Measurements from ENCODE around the gene DYNLT3.

GRCh38 chrX:37796805-37797204 is 50.6 kb downstream of the DYNLT3 start:
- TF ChIP-seq EP300 (conservative IDR thresholded peaks at IDR 0.05; ENCODE audit: poor library complexity, severe bottlenecking) = no peak
- TF ChIP-seq CTCF (IDR thresholded peaks at IDR 0.05; ENCODE audit: poor library complexity, severe bottlenecking) = no peak
- TF ChIP-seq, protein P1, sequence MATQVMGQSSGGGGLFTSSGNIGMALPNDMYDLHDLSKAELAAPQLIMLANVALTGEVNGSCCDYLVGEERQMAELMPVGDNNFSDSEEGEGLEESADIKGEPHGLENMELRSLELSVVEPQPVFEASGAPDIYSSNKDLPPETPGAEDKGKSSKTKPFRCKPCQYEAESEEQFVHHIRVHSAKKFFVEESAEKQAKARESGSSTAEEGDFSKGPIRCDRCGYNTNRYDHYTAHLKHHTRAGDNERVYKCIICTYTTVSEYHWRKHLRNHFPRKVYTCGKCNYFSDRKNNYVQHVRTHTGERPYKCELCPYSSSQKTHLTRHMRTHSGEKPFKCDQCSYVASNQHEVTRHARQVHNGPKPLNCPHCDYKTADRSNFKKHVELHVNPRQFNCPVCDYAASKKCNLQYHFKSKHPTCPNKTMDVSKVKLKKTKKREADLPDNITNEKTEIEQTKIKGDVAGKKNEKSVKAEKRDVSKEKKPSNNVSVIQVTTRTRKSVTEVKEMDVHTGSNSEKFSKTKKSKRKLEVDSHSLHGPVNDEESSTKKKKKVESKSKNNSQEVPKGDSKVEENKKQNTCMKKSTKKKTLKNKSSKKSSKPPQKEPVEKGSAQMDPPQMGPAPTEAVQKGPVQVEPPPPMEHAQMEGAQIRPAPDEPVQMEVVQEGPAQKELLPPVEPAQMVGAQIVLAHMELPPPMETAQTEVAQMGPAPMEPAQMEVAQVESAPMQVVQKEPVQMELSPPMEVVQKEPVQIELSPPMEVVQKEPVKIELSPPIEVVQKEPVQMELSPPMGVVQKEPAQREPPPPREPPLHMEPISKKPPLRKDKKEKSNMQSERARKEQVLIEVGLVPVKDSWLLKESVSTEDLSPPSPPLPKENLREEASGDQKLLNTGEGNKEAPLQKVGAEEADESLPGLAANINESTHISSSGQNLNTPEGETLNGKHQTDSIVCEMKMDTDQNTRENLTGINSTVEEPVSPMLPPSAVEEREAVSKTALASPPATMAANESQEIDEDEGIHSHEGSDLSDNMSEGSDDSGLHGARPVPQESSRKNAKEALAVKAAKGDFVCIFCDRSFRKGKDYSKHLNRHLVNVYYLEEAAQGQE (IDR thresholded peaks at IDR 0.05; ENCODE audit: borderline replicate concordance) = no peak
- no peak for TF ChIP-seq POLR2AphosphoS5 (IDR thresholded peaks at IDR 0.05)

All from neural cell (in vitro differentiated cells).